Erythroblast (primary cell): Measurements from ENCODE around the gene PTPRN2.

Source experiments
- GATA1 ChIP-seq: IDR thresholded peaks from 2 replicates; pipeline ENCODE4 v1.6.1; 2011; ENCODE audit warnings: low read depth, mild to moderate bottlenecking, control low read depth, low read length, moderate library complexity
- POLR2A ChIP-seq: IDR thresholded peaks from 2 replicates; pipeline ENCODE4 v1.6.1; 2011; ENCODE audit warnings: mild to moderate bottlenecking, low read length

GRCh38 chr7:158392251-158392650 is 195.4 kb downstream of the PTPRN2 start:
- no peak for TF ChIP-seq POLR2A
- TF ChIP-seq GATA1: no peak
